NCI-H524 treated with DMSO at 0.1 percent for 48 hours (cell line): ENCODE results near the gene MEF2C.
"Not testable (repeated sequence)": the region's sequence is repeated elsewhere in the genome, so short reads cannot be mapped to it uniquely, and the experiment has no call there.

ENCODE experiments used
- DNase-seq: peaks from one replicate; lab custom pipeline; 2025; lab: John Stamatoyannopoulos, UW

Gene MEF2C

GRCh38 chr5:88799938-88800535 lies 82.9 kb downstream of the MEF2C start:
- DNase-seq: no peak

- DNase-seq: not testable (repeated sequence)
Observed at GRCh38 chr5:88798933-88799332, 84.1 kb downstream of the MEF2C start.

GRCh38 chr5:88793797-88794196 lies 89.2 kb downstream of the MEF2C start:
- DNase-seq: not testable (repeated sequence)

- DNase-seq: no peak
Observed at GRCh38 chr5:88792144-88792840, 90.7 kb downstream of the MEF2C start.

DNA sequence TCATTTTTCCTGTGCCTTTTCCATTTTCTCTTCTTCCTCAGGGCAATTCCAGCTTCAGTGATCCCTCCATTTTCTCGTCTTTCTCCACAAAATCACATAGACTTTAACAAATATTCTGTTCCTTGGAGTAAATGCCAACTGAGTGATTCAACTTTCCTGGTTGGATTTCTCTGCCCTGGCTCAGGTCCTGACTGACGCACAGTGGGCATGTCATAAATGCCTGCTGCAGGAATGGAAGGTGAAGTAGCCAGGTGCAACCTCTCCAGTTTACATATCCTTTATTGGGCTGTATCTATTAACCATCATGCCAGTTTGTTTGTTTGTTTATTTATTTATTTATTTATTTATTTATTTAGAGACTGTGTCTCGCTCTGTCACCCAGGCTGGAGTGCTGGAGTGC lies 95.1 kb downstream of the MEF2C start:
- DNase-seq: no peak

- DNase-seq: no peak
Observed at GRCh38 chr5:88786789-88787188, 96.2 kb downstream of the MEF2C start.

DNA sequence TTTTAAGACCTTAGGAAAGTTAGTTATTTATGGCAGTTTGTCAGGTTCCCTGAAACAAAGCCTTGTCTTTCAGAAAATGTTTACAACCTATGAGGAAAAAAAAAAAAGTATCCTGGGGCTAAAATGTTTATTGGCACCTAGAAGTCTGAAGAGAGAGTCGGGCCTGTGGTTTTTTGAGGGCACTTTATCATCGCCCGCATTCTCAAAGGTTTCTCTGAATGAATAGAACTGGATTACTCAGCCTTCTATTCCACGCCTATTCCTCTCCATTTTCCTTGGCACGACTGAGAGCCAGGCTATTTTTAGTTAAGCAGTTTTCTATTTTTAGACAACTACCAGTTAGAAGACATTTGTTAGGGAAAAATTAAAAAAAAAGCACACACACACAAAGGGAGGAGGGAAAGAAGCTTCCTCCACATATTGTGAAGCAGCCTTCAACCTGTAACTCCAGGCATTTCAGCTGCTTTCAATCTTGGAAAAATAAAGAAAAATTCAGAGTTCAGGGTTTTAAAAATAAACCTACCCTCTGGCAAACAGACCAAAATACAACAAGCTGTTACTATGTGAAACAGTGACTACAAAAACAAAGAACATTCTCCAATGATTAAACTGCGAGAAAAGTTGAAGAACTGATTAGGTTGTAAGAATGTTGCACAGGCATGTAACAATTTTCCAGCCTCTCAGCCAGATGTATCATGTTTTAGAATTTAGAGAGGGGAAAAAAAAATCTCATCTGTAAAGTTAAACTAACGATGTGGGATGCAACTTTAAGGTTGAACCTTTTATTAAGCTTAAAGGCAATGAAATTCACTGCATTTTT lies 97.0 kb downstream of the MEF2C start:
- DNase-seq: no peak

GRCh38 chr5:88782571-88782970 lies 100.4 kb downstream of the MEF2C start:
- no peak for DNase-seq

- DNase-seq: no peak
Observed at GRCh38 chr5:88780736-88781135, 102.2 kb downstream of the MEF2C start.

GRCh38 chr5:88778736-88779135 lies 104.2 kb downstream of the MEF2C start:
- DNase-seq: no peak

- DNase-seq: no peak
Observed at GRCh38 chr5:88776692-88777091, 106.3 kb downstream of the MEF2C start.

DNA sequence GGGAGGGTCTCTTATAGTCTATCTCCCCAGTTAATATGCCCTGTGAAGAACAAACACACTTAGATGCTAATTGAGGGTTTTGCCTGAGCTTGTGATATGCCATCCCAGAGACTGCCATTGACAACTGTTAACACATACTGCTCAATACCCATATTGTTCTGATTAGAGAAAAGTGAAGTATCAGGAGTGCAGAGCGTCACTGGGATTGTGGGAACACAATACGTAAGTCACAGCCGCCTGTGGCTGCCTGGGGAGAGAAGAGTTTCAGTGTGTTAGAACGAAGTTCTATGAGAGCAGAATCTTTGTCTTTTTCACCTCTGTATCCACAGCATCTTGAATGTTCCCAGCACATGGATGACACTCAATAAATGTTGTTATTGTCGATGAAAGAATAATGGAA lies 110.2 kb downstream of the MEF2C start:
- DNase-seq: no peak

GRCh38 chr5:88772047-88772446 lies 110.9 kb downstream of the MEF2C start:
- DNase-seq: no peak

- no peak for DNase-seq
Observed at GRCh38 chr5:88770276-88771257, 112.4 kb downstream of the MEF2C start.

GRCh38 chr5:88769165-88769564 lies 113.8 kb downstream of the MEF2C start:
- DNase-seq: no peak

DNA sequence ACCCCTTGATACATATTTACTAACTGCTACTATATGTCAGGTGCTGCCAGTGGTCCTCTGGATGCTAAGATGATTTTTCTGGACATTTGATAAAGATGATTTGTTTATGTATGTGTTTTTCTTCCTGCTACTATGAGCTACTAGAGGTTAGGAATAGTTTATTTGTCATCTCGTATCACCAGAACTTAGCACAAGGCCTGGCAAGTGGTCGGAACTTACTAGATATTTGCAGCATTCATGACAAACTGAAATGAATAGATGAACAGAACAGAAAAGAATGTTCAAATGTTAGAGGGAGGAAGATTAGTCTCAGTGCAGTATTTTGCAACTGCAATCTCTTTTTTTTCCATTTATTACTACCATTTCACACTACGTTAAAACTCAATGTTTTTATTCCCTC lies 114.6 kb downstream of the MEF2C start:
- no peak for DNase-seq

GRCh38 chr5:88765798-88766197 lies 117.2 kb downstream of the MEF2C start:
- no peak for DNase-seq

DNA sequence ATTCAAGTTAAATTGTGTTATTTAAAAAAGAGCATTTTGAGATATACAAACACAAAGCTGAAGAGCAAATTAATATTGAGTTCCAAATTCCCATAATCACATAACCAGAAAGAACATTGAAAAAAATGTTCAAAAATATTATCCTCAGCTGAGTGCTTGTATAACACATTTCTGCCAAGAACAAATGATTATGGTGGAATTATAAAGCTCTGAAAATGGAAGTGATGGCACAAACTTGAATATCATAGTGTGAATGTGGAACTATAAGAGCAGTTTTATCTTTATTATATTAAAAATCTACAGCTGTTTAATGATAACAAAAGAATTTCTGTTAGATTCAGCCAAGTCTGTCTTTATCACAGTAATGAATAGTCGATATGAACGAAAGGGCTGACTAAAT lies 117.8 kb downstream of the MEF2C start:
- DNase-seq: no peak

DNA sequence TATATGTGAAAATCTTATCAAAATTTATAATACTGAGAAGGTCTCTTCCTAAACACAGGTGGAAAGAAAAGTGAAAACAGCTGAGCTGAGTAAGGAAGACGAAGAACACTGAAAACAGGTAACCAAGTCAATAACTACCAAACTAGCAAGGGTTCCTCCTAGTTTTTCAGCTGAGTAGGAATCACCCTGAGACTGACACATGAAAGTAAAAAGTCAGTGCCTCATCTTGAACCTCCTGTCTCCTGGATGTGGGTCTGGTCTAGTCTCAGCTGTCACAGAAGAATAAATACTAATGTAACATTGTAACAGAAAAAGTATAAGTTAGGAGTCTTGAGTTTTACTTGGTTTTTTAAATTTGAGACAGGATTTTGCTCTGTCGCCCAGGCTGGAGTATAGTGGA lies 121.0 kb downstream of the MEF2C start:
- DNase-seq: no peak

- no peak for DNase-seq
Observed at GRCh38 chr5:88761269-88761850, 121.6 kb downstream of the MEF2C start.

GRCh38 chr5:88760527-88760926 lies 122.5 kb downstream of the MEF2C start:
- DNase-seq: no peak

DNA sequence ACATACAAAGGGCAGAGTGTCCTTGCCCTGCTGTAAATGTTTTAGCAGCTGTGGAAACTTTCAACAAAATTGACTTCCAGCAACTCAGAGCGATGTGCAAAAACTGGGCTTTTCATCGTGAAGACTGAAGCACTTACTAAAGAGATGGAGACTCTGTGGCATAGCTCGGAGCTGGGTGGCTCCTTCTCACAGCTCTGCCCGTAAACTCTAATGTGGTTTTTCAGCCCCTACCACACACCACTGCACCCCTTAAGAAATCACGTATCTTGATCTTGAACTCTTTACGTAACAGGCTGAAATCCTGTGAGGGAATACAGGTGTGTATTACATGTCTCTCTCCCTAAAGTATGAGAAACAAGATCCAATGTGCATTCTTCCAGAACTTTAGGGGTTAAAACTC lies 124.4 kb downstream of the MEF2C start:
- no peak for DNase-seq
